ENCODE measurements around the gene GEMIN7. TPM values are rescaled to one million over a fixed set of nuclear protein-coding genes. Genes with fewer than 3 reads are reported as not detected.

The GEMIN7 gene
- total RNA-seq, 1 donor from 2014 or later: 16.1 TPM

DNA sequence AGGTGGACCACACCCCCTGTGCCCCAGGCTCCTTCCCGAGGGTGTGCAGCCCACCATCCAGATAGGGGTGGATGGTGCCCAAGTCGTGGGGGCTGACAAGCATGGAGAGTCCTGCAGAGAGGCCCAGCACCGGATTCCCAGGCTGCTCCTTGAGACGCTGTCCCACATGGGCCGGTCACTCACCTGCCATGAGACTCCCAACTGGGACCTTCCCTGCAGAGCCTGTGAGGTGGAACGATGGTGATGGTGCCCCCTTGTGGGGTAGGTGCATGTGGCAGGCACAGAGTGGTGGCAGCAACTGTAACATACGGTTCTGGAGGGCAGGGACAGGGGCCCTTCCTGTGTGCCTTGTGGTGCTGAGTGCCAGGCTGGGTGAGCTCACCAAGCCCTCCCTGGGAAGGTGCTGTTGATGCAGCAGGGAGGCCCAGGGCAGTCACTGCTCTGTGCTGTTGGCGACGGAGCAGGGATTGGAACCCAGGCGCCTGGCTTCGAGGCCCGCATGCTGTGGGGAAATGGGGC lies 47.0 kb downstream of the GEMIN7 start:
- TF ChIP-seq, protein P1, sequence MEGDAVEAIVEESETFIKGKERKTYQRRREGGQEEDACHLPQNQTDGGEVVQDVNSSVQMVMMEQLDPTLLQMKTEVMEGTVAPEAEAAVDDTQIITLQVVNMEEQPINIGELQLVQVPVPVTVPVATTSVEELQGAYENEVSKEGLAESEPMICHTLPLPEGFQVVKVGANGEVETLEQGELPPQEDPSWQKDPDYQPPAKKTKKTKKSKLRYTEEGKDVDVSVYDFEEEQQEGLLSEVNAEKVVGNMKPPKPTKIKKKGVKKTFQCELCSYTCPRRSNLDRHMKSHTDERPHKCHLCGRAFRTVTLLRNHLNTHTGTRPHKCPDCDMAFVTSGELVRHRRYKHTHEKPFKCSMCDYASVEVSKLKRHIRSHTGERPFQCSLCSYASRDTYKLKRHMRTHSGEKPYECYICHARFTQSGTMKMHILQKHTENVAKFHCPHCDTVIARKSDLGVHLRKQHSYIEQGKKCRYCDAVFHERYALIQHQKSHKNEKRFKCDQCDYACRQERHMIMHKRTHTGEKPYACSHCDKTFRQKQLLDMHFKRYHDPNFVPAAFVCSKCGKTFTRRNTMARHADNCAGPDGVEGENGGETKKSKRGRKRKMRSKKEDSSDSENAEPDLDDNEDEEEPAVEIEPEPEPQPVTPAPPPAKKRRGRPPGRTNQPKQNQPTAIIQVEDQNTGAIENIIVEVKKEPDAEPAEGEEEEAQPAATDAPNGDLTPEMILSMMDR (IDR thresholded peaks at IDR 0.05): peak; percentile 79
- Histone ChIP-seq H3K27me3 (ENCODE audit: low read depth) (no peaks in the 10 kb centered on the region), H3K4me3 (no peak overlapping the region), H3K27ac (no peak overlapping the region), H3K4me1 (peaks cover 7% of the 10 kb centered on the region), H3K9me3 (no peaks in the 10 kb centered on the region), H3K36me3 (peaks cover 19% of the 10 kb centered on the region)
- peak; percentile 72 for DNase-seq
- intact Hi-C loops (cut with DNase I): no loop called here
- peak; percentile 86 to 88 for ATAC-seq

DNA sequence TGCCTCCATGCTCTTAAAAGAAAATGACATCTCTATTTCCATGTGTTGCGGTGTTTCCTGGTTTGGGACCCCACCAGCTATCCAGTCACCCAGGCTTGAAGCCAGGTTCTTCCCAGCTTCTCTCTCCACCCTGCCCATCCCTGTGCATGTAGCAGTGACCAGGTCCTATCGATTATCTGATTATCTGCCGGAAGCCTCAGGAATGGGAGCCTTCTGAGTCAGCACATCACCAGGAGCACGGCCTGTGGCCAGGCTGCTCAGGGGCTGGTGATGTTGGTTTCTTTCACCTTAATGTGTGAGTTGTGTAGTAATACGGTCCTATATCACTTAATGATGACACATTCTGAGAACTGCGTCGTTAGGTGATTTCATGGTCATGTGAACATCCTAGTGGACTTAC lies 47.6 kb downstream of the GEMIN7 start:
- peaks cover 7% of the 10 kb centered on the region for H3K4me1 ChIP-seq
- no peaks in the 10 kb centered on the region for H3K9me3 ChIP-seq
- no peak for DNase-seq
- H3K27ac ChIP-seq: no peak overlapping the region
- peaks cover 19% of the 10 kb centered on the region for H3K36me3 ChIP-seq
- no peaks in the 10 kb centered on the region for H3K27me3 ChIP-seq (ENCODE audit: low read depth)
- TF ChIP-seq, protein P1 (IDR thresholded peaks at IDR 0.05): no peak
- no peak overlapping the region for H3K4me3 ChIP-seq
- no peak for ATAC-seq
- intact Hi-C loops (cut with DNase I): no loop called here

DNA sequence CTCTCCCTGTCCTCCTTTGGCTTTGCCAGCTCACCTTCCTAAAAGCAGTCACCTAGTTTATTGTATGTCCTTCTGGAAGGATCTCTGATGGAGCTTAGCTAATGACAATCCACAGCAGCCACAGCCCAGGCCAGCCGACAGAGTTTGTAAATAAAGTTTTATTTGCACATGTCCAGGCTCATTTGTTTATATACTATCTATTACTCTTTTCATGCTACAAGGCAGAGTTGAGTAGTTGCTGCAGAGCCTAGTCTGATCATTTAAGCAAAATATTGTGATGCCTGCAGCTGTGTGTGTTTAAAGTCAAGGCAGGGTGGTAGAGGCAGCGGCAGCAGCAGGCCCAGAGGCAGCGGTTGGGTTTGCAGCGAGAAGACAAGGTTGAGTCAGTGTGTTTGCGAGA lies 49.1 kb downstream of the GEMIN7 start:
- Histone ChIP-seq H3K27me3 (ENCODE audit: low read depth) (no peaks in the 10 kb centered on the region), H3K36me3 (peaks cover 19% of the 10 kb centered on the region), H3K4me1 (peaks cover 7% of the 10 kb centered on the region), H3K4me3 (no peak overlapping the region), H3K9me3 (no peaks in the 10 kb centered on the region), H3K27ac (no peak overlapping the region)
- TF ChIP-seq, protein P1 (IDR thresholded peaks at IDR 0.05): no peak
- intact Hi-C loops (cut with DNase I): no loop called here
- no peak for DNase-seq
- ATAC-seq: no peak

DNA sequence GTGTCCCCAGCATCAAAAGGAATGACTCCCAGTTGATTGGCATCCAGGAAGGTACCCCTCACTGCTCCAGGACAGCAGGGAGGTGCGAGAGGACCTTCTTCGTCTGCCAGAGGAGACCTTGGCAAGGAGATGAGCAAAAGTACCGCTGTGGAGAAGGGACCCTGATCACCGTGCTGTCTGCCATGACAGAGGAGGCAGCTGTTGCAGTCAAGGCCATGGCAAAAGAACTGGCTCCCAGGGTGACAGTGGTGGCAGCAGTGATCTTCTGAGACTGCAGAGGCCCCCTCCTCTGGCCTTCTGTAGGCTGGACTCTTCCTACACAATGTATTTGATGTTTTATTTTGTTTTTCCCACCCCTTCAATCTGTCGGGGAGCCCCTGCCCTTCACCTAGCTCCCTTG lies 49.7 kb downstream of the GEMIN7 start:
- TF ChIP-seq, protein P1 (IDR thresholded peaks at IDR 0.05): no peak
- Histone ChIP-seq H3K27me3 (ENCODE audit: low read depth) (no peaks in the 10 kb centered on the region), H3K9me3 (no peaks in the 10 kb centered on the region), H3K36me3 (peaks cover 19% of the 10 kb centered on the region), H3K4me1 (peaks cover 7% of the 10 kb centered on the region), H3K4me3 (no peak overlapping the region), H3K27ac (no peak overlapping the region)
- DNase-seq (no peak), ATAC-seq (no peak)
- intact Hi-C loops (cut with DNase I): no loop called here

DNA sequence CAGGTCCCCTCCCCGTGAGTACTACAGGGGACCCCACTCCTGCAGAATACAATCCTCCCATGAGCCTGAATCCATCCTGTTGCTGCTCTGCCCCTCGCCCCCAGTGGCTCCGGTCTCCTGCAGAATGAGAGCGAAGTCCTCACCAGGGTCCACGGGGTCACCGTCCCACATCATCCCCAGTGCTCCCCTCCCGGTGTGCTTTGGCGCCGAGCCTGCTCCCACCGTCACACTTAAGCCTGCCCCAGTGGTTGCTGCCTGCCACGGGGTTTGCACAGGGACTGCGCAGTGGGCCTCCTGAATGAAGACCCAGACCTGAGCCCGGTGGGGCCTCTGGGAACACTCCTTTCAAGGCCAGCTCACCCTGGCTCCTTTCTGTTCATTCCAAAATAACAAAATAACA lies 51.2 kb downstream of the GEMIN7 start:
- no peaks in the 10 kb centered on the region for H3K27me3 ChIP-seq (ENCODE audit: low read depth)
- no peaks in the 10 kb centered on the region for H3K9me3 ChIP-seq
- no peak for ATAC-seq
- DNase-seq: no peak
- peaks cover 19% of the 10 kb centered on the region for H3K36me3 ChIP-seq
- TF ChIP-seq, protein P1 (IDR thresholded peaks at IDR 0.05): no peak
- intact Hi-C loops (cut with DNase I): no loop called here
- peaks cover 7% of the 10 kb centered on the region for H3K4me1 ChIP-seq
- H3K27ac ChIP-seq: no peak overlapping the region
- no peak overlapping the region for H3K4me3 ChIP-seq

Measured in lower lobe of right lung (tissue), 2 donors.